CD4-positive, alpha-beta T cell treated with Interleukin-15 for 4 hours (primary cell): ENCODE data around the gene PSMD7.
A peak's percentile ranks its signal among the peaks of the same experiment; 100 is the strongest.
"Not testable (repeated sequence)": the region's sequence is repeated elsewhere in the genome, so short reads cannot be mapped to it uniquely, and the experiment has no call there.

ENCODE experiments used
- DNase-seq: peaks from one replicate; pipeline ENCODE4 v3.0.0-alpha.2; 2020; ENCODE audit warnings: low spot score

PSMD7 gene

GRCh38 chr16:74297145-74297665, 591 bp downstream of the PSMD7 start:
- peak; percentile 14 for DNase-seq

DNA sequence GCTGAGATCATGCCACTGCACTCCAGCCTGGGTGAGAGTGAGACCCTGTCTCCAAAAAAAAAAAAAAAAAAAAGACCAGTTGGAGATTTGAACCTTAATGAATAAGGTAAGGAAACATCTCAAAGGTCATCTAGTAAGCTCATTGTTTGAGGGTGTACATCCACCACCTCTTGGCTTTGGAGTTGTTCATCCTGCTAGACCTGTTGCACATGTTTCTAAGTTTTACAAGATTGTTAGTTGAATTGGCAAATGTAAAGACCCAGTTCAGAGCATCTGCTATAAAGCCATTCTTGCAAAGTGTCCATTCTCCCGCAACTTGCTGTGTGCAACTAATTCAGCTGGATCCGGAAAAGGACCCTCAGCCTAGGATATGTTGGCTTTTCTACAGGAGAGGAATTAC, 1.5 kb downstream of the PSMD7 start:
- no peak for DNase-seq

DNA sequence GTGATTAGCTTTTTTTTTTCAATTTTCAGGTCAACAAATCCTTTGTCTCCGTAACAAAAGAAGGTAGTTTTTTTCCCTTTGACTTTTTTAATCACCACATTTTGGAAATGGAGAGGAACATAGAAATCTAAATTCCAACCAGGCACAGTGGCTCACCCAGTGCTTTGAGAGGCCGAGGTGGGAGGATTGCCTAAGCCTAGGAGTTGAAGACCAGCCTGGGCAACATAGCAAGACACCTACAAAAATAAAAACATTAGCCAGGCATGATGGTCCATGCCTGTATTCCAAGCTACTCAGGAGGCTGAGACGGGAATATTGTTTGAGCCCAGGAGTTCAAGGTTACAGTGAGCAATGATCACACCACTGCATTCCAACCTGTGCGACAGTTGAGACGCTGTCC, 5.7 kb downstream of the PSMD7 start:
- no peak for DNase-seq

GRCh38 chr16:74304164-74304834, 7.7 kb downstream of the PSMD7 start:
- DNase-seq: no peak

GRCh38 chr16:74304835-74305176, 8.2 kb downstream of the PSMD7 start:
- no peak for DNase-seq

DNA sequence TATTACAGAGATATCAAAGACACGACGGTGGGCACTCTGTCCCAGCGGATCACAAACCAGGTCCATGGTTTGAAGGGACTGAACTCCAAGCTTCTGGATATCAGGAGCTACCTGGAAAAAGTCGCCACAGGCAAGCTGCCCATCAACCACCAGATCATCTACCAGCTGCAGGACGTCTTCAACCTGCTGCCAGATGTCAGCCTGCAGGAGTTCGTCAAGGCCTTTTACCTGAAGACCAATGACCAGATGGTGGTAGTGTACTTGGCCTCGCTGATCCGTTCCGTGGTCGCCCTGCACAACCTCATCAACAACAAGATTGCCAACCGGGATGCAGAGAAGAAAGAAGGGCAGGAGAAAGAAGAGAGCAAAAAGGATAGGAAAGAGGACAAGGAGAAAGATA, 8.7 kb downstream of the PSMD7 start:
- no peak for DNase-seq

- no peak for DNase-seq
Measured at GRCh38 chr16:74305978-74306784, 9.6 kb downstream of the PSMD7 start.

DNA sequence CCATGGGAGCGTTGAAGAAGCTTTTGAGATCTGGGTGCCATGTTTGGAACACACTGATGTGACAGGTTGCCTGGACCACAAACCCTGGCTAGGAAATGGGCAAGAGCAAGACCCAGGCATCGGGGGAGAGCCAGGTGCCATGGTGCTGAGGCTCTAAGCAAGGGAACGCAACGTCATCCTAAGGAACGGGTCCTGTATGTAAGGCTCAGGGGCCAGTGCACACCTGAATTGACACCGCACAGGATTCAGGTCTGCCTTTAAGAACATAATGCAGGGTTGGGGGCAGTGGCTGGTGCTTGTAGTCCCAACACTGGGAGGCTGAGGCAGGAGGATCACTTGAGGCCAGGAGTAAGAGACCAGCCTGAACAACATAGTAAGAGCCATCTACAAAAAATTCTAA, 10.8 kb downstream of the PSMD7 start:
- DNase-seq: no peak

- peak; percentile 27 for DNase-seq
Measured at GRCh38 chr16:74309789-74310781, 13.5 kb downstream of the PSMD7 start.

DNA sequence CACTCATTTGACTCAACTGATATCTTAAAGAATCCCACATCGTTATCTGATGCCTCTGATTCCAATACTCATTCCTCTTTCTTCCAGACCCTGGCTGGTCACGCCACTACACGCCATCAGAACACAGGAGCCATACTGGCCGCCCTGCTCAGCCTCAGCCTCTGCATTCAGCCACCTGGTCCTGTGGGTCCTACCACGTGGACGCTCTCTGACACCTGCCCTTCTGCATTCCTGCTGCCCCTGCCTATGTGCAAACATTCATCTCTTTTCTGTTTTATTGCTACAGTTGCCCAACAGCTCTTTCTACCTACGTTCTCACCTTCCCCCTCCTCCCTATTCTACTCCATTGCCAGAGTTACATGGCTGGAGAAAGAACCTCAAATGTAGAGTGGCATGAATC, 18.4 kb downstream of the PSMD7 start:
- DNase-seq: no peak

- DNase-seq: no peak
Measured at GRCh38 chr16:74320707-74321106, 24.1 kb downstream of the PSMD7 start.

GRCh38 chr16:74321356-74321755, 24.7 kb downstream of the PSMD7 start:
- no peak for DNase-seq

DNA sequence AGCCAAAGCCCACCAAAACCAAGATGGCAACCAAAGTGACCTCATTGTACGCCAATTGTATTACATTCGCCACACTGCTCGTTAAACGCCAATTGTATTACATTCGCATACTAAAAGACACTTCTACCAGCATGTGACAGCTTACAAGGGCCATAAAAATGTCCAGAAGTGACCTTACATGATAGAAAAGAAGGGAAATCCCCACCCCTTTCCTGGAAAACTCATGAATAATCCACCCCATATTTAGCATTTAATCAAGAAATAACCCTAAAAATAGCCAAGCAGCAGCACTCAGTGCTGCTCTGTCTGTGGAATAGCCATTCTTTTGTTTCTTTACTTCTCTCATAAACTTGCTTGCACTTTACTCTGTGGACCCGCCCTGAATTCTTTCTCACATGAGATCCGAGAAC, 25.7 kb downstream of the PSMD7 start:
- DNase-seq: no peak

- not testable (repeated sequence) for DNase-seq
Measured at GRCh38 chr16:74324777-74325176, 28.2 kb downstream of the PSMD7 start.

DNA sequence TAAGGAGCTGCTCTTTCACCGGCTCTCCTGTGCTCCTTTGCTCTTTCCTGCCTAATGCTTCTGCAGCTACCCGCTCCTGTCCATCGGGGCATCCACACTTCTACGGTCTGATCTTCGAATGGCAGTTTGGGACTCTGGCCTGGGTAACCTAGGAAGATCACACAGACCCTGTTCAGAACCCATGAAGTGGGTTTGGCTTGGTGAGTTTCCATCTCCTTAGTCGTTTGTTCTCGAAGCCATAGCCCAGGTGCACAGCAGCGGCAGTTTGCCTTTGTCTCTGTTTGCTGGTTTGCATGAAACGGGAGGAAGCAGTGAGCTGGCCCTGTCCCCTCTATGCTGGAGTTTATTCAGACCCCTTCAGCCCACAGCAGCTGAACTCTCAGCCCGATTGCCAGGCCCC, 29.0 kb downstream of the PSMD7 start:
- DNase-seq: no peak

- DNase-seq: not testable (repeated sequence)
Measured at GRCh38 chr16:74328346-74328745, 31.7 kb downstream of the PSMD7 start.

DNA sequence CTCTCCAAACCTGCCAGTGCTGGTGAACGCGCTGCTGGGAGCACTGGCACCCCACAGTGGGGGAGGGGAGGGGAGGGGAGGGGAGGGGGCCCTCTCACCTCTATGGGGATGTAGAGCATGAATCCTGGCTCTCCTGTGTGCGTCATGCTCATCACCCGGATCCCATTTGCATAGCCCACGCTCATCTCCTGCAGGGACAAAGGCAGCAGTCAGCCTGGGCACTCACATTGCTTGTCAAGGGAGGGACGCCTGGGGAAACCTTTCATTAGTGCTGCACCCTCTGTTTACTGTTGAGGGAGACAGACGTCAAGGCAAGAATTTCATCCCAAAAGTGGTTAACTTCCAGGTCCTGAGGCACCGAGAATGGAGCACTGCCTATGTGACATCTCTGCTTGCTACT, 35.9 kb downstream of the PSMD7 start:
- DNase-seq: not testable (repeated sequence)

- not testable (repeated sequence) for DNase-seq
Measured at GRCh38 chr16:74337506-74337905, 40.9 kb downstream of the PSMD7 start.

GRCh38 chr16:74339226-74339625, 42.6 kb downstream of the PSMD7 start:
- DNase-seq: not testable (repeated sequence)

DNA sequence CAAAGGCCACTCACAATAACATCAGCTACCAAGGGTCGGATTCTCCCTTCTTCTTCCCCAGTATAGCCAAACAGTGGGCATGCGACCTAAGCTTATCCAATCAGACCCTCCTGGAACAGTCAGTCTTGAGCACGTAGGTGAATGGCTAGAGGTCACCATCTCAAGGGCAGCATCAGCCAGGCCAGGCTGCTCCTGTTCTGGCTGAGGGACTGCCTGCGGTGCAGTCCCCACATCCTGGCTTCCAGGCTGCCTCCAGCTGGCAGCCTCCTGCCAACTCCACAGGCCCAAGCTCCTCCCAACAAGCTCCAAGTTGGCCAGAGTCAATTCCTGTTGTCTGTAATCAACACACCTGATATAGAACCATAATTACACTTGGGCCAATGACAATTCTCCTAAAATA, 56.4 kb downstream of the PSMD7 start:
- DNase-seq: not testable (repeated sequence)
